Measurements from ENCODE around the gene MAP3K2. TPM values are rescaled to one million over a fixed set of nuclear protein-coding genes. Genes with fewer than 3 reads are reported as not detected.

Gene MAP3K2
- total and polyA plus RNA-seq, 10 of the 15 experiments (the other 5 are each of a cell fraction or from before 2014, with no cell fraction given), result 2.7 to 39.6 (median 16.1) TPM

DNA sequence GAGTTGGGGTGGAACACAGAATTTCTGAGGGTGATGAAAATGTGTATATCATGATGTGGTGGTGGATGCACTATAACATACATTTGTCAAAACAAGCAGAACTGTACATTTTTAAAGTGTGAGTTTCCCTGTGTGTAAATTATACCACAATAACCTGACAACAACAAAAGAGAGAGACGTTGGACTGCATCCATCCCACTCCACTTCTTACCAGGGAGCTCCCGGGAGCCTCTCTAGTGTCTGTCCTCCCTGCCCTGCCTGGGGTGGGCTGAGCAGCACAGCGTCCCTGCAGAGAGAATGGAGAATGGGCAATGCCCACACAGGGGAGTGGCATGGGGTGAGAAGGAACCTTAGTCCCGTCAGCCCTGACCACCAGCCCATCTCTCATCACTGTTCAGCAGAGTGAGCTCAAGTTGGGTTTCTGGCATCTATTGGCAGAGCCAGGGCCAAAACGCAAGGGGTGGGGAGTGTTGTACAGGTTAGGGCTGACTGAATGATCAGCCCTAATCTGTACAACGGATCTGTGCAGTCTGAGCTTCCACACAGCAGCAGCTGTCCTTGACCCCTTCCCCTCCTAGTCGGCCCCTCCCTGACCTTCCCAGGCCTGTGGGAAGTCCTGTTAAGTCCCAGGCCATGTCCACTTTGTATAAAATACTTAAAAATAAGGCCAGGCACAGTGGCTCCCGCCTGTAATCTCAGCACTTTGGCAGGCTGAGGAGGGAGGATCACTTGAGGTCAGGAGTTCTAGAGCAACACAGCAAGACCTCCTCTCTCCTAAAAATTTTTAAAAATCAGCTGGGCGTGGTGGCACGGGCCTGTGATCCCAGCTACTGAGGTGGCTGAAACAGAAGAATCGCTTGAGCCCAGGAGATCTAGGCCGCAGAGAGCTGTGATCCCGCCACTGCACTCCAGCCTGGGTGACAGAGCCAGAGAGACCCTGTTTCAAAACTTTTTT lies 27.1 kb upstream of the MAP3K2 start:
- no peak overlapping the region for H3K9ac ChIP-seq (ENCODE audit: control insufficient read depth, insufficient read depth, low read length)

More for the DNA sequence above, 27.1 kb upstream of the MAP3K2 start:
- H3K4me2 ChIP-seq (ENCODE audit: control insufficient read depth, insufficient read depth), result no peak overlapping the region
- WGBS (ENCODE audit: insufficient coverage, insufficient replicate concordance, low lambda C conversion rate, missing lambda C conversion rate), result 89% methylated on average over 13 of the region's 13 CpGs
- intact Hi-C loops (cut with micrococcal nuclease; ENCODE audit: unreplicated experiment), result no loop called here
- no peak overlapping the region for H3K4me3 ChIP-seq
- no peak overlapping the region for H3K27ac ChIP-seq (ENCODE audit: control insufficient read depth, insufficient read depth)
- RAD21 ChIA-PET (ENCODE audit: unreplicated experiment), result interaction anchor here (0.6 to 1.4 kb wide), 3 partner anchors 26 to 218 kb away, joined by 3 read pairs; no protein-coding TSS in a partner anchor
- SMC1A ChIA-PET (ENCODE audit: uncharacterized antibody, unreplicated experiment), result interaction anchor here (0.9 to 2.1 kb wide), 10 partner anchors 26 to 218 kb away, joined by 3 to 7 read pairs (median 4); no protein-coding TSS in a partner anchor
- no peaks in the 10 kb centered on the region for H3K9me3 ChIP-seq (replicated peaks; ENCODE audit: control insufficient read depth, insufficient read depth, low read length)
- POLR2A ChIA-PET, result interaction anchor here (1.2 kb wide), 1 partner anchor 25 kb away, joined by 4 read pairs; no protein-coding TSS in a partner anchor
- no peak for FAIRE-seq
- H2AFZ ChIP-seq (ENCODE audit: control insufficient read depth, low read depth, low read length), result no peak overlapping the region
- no peaks in the 10 kb centered on the region for H4K20me1 ChIP-seq (ENCODE audit: control insufficient read depth, insufficient read depth)
- BruUV-seq (replicated peaks), result no TSS peak
- H3K36me3 ChIP-seq (ENCODE audit: control insufficient read depth in 2 of 2, insufficient read depth in 2 of 2, low read length in 1 of 2), result no peaks in the 10 kb centered on the region
- no peak for ATAC-seq
- H3K27me3 ChIP-seq (replicated peaks in 1 of 2; ENCODE audit: control insufficient read depth in 2 of 2, insufficient read depth in 2 of 2, low read length in 1 of 2), result peaks cover 0 to 5% of the 10 kb centered on the region in 2 experiments; a peak in 2 of 4 replicates
- DNase-seq (ENCODE audit: low read depth, low spot score), result no peak
- H3K4me1 ChIP-seq (ENCODE audit: control insufficient read depth, insufficient read depth, low read length), result peaks cover 22% of the 10 kb centered on the region
- H3K79me2 ChIP-seq (ENCODE audit: control insufficient read depth, insufficient read depth, low read length), result no peaks in the 10 kb centered on the region
- TF ChIP-seq, protein P1, sequence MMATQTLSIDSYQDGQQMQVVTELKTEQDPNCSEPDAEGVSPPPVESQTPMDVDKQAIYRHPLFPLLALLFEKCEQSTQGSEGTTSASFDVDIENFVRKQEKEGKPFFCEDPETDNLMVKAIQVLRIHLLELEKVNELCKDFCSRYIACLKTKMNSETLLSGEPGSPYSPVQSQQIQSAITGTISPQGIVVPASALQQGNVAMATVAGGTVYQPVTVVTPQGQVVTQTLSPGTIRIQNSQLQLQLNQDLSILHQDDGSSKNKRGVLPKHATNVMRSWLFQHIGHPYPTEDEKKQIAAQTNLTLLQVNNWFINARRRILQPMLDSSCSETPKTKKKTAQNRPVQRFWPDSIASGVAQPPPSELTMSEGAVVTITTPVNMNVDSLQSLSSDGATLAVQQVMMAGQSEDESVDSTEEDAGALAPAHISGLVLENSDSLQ (IDR thresholded peaks at IDR 0.05), result no peak
- TF ChIP-seq, protein P2, sequence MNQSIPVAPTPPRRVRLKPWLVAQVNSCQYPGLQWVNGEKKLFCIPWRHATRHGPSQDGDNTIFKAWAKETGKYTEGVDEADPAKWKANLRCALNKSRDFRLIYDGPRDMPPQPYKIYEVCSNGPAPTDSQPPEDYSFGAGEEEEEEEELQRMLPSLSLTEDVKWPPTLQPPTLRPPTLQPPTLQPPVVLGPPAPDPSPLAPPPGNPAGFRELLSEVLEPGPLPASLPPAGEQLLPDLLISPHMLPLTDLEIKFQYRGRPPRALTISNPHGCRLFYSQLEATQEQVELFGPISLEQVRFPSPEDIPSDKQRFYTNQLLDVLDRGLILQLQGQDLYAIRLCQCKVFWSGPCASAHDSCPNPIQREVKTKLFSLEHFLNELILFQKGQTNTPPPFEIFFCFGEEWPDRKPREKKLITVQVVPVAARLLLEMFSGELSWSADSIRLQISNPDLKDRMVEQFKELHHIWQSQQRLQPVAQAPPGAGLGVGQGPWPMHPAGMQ (IDR thresholded peaks at IDR 0.05; ENCODE audit: borderline replicate concordance), result no peak
- TF ChIP-seq BMI1 (IDR thresholded peaks at IDR 0.05; ENCODE audit: borderline replicate concordance), result no peak
- in situ Hi-C loops (cut with MboI), result no loop called here
- CTCF ChIA-PET, result interaction anchor here (0.6 to 2.4 kb wide), 17 partner anchors 12 to 91 kb away, joined by 3 to 8 read pairs (median 3); no protein-coding TSS in a partner anchor
